GM23248 (cell line): ENCODE results near the gene MUC3A.

Experiments
- EZH2 ChIP-seq: fragments of 200-600 bp; sonication (generic); IDR thresholded peaks from 2 replicates; pipeline ENCODE4 v1.6.1; 2018; ENCODE audit warnings: antibody characterized with exemption, mild to moderate bottlenecking; ENCODE audit not compliant: insufficient read depth, poor library complexity, severe bottlenecking
- EZH2phosphoT487 ChIP-seq: fragments of 200-600 bp; sonication (generic); IDR thresholded peaks from 2 replicates; pipeline ENCODE4 v1.6.1; 2018; ENCODE audit warnings: antibody characterized with exemption, moderate library complexity, mild to moderate bottlenecking, low read depth; ENCODE audit not compliant: insufficient read depth

- TF ChIP-seq EZH2phosphoT487 (no peak), EZH2 (no peak)
Observed at GRCh38 chr7:100946111-100946510, 3.2 kb upstream of the MUC3A start.
